DMS79 (cell line): Measurements from ENCODE around the gene TUBGCP5.
"Not testable (repeated sequence)": the region's sequence is repeated elsewhere in the genome, so short reads cannot be mapped to it uniquely, and the experiment has no call there.

ENCODE experiments used
- DNase-seq: peaks from one replicate; lab custom pipeline; 2025; lab: John Stamatoyannopoulos, UW

The TUBGCP5 gene

DNA sequence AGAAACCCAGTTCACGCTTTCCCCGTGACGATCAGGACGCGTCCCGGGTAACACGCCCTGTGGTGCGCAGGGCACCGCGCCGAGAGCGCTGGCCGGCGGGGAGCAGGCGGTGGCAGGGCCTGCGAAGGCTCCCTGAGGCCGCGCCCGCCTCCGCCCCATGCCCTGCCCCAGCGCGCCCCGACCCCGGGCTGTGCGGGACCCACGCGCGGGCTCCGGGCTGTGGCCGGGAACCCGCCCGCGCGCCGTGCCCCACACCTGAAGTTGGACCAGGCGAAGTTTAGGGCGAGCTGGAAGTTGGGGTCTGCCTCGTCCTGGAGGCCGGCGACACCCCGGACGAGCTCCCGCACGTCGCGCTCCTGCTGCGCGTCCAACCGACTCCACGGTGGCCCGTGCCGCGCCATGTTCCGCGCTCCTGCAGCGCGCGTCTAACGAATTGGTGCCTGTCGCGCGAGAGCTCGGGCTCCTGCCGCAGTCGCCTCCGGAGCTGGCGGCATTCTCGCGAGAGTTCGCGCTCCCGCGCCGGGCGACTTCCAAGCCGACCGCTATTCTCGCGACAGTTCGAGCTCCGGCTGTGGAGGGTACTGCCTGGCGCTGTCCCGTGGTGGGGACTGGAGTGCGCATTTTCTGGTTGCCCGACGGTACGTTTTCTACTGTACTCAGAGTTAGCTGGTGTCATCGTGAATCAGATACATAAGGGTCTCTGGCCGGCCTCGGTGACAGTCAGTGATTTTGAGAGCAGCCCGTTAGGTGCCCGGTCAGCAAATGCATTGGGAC lies at the start of gene TUBGCP5:
Gene TUBGCP5, minus strand, starts transcription at position 427 of the 774 bp plus-strand sequence. Its CDS starts 26 bp downstream, at position 401.
- peak; percentile 53 for DNase-seq

DNA sequence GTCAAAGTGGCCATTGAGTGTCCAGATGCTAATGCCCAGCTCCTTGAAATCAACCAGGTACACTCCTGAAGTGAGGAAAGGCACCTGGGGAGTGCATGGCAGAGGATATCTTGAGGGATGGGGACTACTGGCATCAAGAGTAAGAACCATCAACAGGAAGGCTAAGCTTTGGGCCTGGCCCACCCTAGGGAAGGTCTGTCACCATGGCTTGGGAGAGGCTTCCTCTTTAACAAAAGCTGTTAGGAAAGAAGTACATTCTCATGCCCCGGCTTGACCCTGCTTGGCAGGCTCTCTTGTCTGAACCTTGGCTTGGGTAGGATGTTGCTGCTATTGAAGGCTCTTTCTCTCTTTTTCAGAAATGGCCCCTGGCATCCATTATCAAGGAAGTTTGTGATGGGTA lies 43.7 kb upstream of the TUBGCP5 start:
- no peak for DNase-seq

- DNase-seq, result not testable (repeated sequence)
Observed at GRCh38 chr15:23081996-23082737, 42.8 kb upstream of the TUBGCP5 start.

DNA sequence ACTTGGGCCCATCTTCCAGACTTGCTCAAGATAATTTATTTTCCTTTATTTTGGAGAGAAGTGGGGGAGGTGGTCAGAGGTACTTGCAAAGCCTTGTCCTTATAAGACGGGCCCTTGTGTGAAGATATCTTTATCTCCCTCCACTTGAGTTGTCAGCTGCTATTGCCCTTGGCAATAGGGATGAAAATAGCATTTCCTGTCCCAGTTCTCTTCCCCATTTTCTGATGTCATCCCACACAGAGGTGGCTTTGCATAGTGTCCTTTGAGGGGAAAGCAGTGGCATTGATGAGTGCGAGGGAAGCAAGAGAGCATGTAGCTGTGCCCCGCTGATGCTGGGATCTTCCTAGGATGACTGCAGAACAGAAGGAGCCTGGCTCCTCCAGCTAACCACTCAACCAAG lies 41.9 kb upstream of the TUBGCP5 start:
- DNase-seq, result no peak

GRCh38 chr15:23079766-23080165 lies 40.4 kb upstream of the TUBGCP5 start:
- DNase-seq, result no peak

DNA sequence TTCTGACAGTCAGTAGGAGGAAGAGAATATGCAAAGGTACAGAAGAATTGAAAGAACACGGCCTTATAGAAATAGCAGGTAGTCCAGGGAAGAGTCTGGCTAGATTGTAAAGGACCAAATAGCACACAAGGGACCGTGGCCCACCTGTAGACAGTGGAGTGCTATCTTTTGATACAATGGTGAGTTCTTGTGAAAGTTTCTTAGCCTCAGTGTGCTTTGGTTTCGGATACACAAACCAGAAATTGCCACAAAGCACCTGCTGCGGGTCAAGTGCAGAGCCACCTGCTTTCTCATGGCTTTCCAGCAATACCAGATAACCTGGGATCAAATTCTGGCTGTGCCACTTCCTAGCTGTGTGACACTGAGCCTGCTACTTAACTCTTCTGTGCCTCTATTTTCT lies 36.6 kb upstream of the TUBGCP5 start:
- DNase-seq, result no peak

GRCh38 chr15:23074684-23075083 lies 35.3 kb upstream of the TUBGCP5 start:
- DNase-seq, result peak; percentile 59

- DNase-seq, result peak; percentile 49
Observed at GRCh38 chr15:23073890-23074646, 34.7 kb upstream of the TUBGCP5 start.

DNA sequence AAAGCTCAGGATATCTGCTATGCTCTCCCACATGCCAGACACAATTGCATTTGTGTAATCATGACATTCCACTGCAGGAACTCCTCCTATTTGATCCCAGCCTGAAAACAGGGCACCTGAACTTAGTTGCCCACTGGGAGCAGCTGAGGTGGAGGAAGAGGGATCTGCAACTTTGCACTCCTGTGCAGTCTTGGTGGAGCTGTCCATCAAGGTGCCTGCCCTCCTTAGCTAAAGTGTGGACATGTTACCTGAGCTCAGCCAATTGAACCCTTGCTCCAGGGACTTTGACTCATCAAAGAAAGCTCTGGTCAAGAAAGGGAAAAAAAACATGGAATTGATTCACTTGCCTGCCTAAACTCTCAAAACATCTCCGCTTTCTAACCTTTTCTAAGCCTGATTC lies 33.3 kb upstream of the TUBGCP5 start:
- DNase-seq, result no peak

- DNase-seq, result no peak
Observed at GRCh38 chr15:23069496-23070166, 30.3 kb upstream of the TUBGCP5 start.

DNA sequence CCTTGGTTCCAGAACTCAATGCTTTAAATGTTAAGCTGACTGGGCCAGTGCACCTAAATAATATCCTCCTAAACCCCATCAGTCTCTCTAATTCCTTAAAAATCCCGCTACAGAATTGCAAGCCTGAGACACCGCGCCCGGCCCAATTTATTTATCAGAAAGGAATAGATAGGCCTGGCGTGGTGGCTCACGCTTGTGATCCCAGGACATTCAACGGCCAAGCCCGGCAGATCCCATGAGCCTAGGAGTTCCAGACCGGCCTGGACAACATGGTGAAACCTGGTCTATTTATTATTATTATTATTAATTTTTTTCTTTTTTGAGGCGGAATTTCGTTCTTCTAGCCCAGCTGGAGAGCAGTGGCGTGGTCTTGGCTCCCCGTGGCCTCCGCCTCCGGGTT lies 28.0 kb upstream of the TUBGCP5 start:
- no peak for DNase-seq

- DNase-seq, result no peak
Observed at GRCh38 chr15:23065836-23066235, 26.5 kb upstream of the TUBGCP5 start.

DNA sequence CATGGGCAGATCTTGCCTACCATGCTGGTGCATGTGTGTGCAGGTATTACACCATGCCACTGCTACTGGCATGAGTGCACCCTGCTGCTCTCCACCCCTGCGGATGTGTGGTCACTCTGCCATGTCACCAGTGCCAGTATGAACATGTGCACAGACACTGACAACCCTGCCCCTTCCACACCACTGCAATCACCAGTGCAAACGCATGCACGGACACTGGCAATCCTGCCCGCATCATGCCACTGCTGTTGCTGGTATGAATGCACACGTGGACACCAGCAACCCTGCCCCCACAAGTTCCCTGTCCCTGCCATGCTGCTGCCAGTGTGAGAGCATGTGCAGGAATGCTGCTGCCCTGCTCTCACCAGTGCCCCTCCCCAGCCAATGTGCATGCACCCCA lies 24.8 kb upstream of the TUBGCP5 start:
- DNase-seq, result no peak

GRCh38 chr15:23057707-23058106 lies 18.3 kb upstream of the TUBGCP5 start:
- DNase-seq, result no peak

- no peak for DNase-seq
Observed at GRCh38 chr15:23055316-23055715, 15.9 kb upstream of the TUBGCP5 start.

DNA sequence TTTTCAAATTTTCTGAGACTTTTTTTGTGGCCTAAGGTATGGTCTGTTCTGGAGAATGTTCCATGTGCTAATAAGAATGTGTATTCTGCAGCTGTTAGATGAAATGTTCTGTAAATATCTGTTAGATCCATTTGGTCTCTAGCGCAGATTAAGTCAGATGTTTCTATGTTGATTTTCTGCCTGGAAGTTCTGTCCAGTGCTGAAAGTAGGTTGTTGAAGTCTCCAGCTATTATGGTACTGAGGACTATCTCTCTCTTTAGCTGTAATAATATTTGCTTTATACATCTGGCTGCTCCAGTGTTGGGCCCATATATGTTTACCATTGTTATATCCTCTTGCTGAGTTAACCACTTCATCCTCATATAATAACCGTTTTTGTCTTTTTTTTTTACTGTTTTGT lies 13.2 kb upstream of the TUBGCP5 start:
- no peak for DNase-seq

DNA sequence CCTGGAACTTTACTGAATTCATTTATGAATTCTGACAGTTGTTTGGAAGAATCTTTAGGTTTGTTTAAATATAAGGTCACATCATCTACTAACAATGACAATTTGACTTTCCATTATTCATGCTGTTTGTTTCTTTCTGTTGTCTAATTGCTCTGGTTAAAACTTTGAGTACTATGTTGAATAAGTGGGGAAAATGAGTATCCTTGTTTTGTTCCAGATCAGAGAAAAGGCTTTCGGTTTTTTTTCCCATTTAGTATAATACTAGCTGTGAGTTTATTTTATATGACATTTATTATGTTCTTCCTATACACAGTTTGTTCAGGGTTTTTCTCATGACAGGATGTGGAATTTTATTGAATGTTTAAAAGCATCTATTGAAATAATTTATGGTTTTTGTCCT lies 11.3 kb upstream of the TUBGCP5 start:
- no peak for DNase-seq

- no peak for DNase-seq
Observed at GRCh38 chr15:23049984-23050628, 10.7 kb upstream of the TUBGCP5 start.

GRCh38 chr15:23048572-23049282 lies 9.4 kb upstream of the TUBGCP5 start:
- DNase-seq, result not testable (repeated sequence)

DNA sequence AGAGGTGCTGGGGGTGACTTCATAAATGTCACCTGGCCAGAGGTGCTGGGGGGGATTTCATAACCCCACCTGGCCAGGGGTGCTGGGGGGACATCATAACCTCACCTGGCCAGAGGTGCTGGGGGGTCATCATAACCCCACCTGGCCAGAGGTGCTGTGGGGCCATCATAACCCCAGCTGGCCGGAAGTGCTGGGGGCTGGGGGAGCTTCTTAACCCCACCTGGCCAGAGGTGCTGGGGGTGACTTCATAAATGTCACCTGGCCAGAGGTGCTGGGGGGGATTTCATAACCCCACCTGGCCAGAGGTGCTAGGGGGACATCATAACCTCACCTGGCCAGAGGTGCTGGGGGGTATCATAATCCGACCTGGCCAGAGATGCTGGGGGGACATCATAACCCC lies 4.6 kb upstream of the TUBGCP5 start:
- DNase-seq, result not testable (repeated sequence)

- not testable (repeated sequence) for DNase-seq
Observed at GRCh38 chr15:23043535-23043934, 4.2 kb upstream of the TUBGCP5 start.
